PFSK-1 (cell line): ENCODE results near the gene ANO9.

ENCODE experiments used
- FOXP2 ChIP-seq: optimal IDR thresholded peaks from 2 replicates; pipeline ENCODE3; 2011; ENCODE audit warnings: borderline replicate concordance, control low read depth, inconsistent platforms; ENCODE audit not compliant: insufficient read depth; ENCODE audit errors: extremely low read length, extremely low read depth
- POLR2AphosphoS5 ChIP-seq: IDR thresholded peaks from 2 replicates; pipeline ENCODE4 v1.6.1; 2012; ENCODE audit warnings: low read depth, mild to moderate bottlenecking, control low read depth, low read length, moderate library complexity
- TAF1 ChIP-seq: IDR thresholded peaks from 2 replicates; pipeline ENCODE4 v1.6.1; 2012; ENCODE audit warnings: low read length, control low read depth, borderline replicate concordance; ENCODE audit not compliant: insufficient read depth
- TF ChIP-seq, protein P1 (sequence below), 2 experiments: IDR thresholded peaks; 2 replicates each; pipeline versions ENCODE4 v1.6.1 to v1.8.0; 2011 to 2012; ENCODE audit warnings: low read depth in 2 of 2, low read length in 2 of 2, control low read depth in 1 of 2, inconsistent platforms in 1 of 2, mild to moderate bottlenecking in 1 of 2, moderate library complexity in 1 of 2; ENCODE audit not compliant: insufficient read depth in 1 of 2

DNA sequence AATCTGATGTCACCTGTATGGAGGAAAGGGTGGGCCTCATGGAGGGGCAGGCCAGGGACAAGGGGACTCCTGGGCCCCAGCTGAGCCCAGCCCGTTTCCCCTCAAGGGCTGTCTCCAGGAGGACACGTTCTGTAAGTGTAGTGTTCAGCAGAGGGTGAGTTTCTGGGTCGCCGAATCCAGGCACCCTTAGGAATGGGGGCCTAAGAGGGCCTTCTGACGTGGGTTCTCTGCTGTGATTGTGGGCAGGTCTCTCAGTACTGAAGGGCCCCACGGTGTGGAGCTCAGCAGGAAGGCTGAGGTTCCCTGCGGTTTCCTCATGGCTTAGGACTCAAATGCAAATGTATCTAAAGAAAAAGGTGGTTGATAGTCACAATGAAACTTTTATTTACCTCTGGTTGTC, 14.7 kb upstream of the ANO9 start:
- TF ChIP-seq FOXP2: no peak
- no peak for TF ChIP-seq POLR2AphosphoS5
- TF ChIP-seq, protein P1, sequence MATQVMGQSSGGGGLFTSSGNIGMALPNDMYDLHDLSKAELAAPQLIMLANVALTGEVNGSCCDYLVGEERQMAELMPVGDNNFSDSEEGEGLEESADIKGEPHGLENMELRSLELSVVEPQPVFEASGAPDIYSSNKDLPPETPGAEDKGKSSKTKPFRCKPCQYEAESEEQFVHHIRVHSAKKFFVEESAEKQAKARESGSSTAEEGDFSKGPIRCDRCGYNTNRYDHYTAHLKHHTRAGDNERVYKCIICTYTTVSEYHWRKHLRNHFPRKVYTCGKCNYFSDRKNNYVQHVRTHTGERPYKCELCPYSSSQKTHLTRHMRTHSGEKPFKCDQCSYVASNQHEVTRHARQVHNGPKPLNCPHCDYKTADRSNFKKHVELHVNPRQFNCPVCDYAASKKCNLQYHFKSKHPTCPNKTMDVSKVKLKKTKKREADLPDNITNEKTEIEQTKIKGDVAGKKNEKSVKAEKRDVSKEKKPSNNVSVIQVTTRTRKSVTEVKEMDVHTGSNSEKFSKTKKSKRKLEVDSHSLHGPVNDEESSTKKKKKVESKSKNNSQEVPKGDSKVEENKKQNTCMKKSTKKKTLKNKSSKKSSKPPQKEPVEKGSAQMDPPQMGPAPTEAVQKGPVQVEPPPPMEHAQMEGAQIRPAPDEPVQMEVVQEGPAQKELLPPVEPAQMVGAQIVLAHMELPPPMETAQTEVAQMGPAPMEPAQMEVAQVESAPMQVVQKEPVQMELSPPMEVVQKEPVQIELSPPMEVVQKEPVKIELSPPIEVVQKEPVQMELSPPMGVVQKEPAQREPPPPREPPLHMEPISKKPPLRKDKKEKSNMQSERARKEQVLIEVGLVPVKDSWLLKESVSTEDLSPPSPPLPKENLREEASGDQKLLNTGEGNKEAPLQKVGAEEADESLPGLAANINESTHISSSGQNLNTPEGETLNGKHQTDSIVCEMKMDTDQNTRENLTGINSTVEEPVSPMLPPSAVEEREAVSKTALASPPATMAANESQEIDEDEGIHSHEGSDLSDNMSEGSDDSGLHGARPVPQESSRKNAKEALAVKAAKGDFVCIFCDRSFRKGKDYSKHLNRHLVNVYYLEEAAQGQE (IDR thresholded peaks at IDR 0.05; ENCODE audit: insufficient read depth in 1 of 2, low read depth in 2 of 2, low read length in 2 of 2): no peak
- TF ChIP-seq TAF1: no peak
